IPS-NIHi11 (cell line): ENCODE results near the gene GRK4.

Experiments
- DNase-seq: peaks from one replicate; pipeline ENCODE4 v3.0.0; 2012; ENCODE audit warnings: mixed read lengths, low spot score

GRK4 gene

GRCh38 chr4:3073158-3074077 is 110.0 kb downstream of the GRK4 start:
- peak; percentile 46 for DNase-seq

DNA sequence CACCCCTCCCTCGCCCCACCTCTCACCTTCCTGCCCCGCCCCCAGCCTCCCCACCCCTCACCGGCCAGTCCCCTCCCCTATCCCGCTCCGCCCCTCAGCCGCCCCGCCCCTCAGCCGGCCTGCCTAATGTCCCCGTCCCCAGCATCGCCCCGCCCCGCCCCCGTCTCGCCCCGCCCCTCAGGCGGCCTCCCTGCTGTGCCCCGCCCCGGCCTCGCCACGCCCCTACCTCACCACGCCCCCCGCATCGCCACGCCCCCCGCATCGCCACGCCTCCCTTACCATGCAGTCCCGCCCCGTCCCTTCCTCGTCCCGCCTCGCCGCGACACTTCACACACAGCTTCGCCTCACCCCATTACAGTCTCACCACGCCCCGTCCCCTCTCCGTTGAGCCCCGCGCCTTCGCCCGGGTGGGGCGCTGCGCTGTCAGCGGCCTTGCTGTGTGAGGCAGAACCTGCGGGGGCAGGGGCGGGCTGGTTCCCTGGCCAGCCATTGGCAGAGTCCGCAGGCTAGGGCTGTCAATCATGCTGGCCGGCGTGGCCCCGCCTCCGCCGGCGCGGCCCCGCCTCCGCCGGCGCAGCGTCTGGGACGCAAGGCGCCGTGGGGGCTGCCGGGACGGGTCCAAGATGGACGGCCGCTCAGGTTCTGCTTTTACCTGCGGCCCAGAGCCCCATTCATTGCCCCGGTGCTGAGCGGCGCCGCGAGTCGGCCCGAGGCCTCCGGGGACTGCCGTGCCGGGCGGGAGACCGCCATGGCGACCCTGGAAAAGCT is 110.9 kb downstream of the GRK4 start, which contains the start of the genes HTT and HTT-AS:
Gene HTT, plus strand, starts transcription at position 604 of the 768 bp plus-strand sequence. Its CDS starts 145 bp downstream, at position 749.
Gene HTT-AS, minus strand, starts transcription at position 461 of the 768 bp plus-strand sequence.
- DNase-seq: peak; percentile 96

- peak; percentile 72 for DNase-seq
Observed at GRCh38 chr4:3074846-3075651, 111.7 kb downstream of the GRK4 start.

- no peak for DNase-seq
Observed at GRCh38 chr4:3075652-3075981, 112.2 kb downstream of the GRK4 start.

DNA sequence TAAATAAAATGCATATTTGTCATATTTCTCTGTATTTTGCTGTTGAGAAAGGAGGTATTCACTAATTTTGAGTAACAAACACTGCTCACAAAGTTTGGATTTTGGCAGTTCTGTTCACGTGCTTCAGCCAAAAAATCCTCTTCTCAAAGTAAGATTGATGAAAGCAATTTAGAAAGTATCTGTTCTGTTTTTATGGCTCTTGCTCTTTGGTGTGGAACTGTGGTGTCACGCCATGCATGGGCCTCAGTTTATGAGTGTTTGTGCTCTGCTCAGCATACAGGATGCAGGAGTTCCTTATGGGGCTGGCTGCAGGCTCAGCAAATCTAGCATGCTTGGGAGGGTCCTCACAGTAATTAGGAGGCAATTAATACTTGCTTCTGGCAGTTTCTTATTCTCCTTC is 114.4 kb downstream of the GRK4 start:
- DNase-seq: no peak

DNA sequence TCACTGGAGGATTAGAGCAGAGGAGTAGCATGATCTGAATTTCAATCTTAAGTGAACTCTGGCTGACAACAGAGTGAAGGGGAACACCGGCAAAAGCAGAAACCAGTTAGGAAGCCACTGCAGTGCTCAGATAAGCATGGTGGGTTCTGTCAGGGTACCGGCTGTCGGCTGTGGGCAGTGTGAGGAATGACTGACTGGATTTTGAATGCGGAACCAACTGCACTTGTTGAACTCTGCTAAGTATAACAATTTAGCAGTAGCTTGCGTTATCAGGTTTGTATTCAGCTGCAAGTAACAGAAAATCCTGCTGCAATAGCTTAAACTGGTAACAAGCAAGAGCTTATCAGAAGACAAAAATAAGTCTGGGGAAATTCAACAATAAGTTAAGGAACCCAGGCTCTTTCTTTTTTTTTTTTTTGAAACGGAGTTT is 116.3 kb downstream of the GRK4 start:
- no peak for DNase-seq

GRCh38 chr4:3082925-3083515 is 119.6 kb downstream of the GRK4 start:
- DNase-seq: no peak

DNA sequence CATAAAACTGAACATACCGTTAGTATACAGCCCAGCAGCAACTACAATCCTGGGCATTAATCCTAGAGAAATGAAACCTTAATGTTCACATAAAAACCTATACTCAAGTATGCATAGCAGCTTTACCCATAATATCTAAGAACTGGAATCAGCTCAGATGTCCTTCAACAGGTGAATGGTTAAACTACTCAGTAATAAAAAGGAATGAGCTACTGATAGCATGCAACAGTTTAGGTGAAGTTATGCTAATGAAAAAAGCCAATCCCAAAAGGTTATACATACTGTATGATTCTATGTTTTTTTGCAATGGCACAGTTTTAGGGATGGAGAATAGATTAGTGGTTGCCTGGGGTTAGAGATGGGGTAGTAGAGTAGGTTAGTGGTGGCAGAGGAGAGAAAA is 120.4 kb downstream of the GRK4 start:
- DNase-seq: no peak

DNA sequence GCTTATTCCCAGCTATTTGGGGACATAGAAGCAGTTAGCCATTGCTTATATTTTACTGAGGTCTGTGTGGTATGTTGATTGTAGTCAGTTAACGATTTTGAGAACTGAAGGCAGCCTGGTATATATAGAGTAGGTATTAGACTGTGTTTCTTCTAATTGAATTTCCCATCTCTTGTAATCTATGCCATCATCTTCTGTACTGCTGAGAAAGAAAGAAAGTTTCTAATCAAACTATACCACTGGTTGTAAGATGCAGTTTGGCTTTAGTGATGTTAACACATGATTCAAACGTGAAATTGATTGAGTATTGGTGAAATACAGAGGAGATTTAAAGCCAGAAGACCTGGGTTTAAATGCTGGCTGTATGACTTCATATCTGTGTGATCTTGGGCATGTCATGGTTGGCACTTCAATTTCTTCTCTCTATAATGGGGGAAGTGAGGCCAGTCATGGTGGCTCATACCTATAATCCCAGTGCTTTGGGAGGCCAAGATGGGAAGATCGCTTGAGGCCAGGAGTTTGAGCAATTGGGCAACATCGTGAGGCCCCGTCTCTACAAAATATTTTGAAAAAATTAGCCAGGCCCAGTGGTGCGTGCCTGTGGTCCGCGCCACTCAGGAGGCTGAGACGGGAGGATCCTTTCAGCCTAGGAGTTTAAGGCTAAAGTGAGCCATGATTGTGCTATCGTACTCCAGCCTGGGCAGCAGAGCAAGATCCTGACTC is 122.7 kb downstream of the GRK4 start:
- no peak for DNase-seq

- DNase-seq: no peak
Observed at GRCh38 chr4:3087115-3087797, 123.9 kb downstream of the GRK4 start.
